Activated CD4-positive, alpha-beta T cell treated with anti-CD3 and anti-CD28 coated beads, Interleukin-2, amount 50 U/mL, for 24 hours (primary cell): Measurements from ENCODE around the gene TMOD1.
"Not testable (repeated sequence)": the region's sequence is repeated elsewhere in the genome, so short reads cannot be mapped to it uniquely, and the experiment has no call there.

Experiments
- DNase-seq, 2 donors: peaks; one replicate each; pipeline ENCODE4 v3.0.0-alpha.2; 2020; ENCODE audit warnings: low read depth in 1 of 2, low spot score in 1 of 2

TMOD1 gene

DNA sequence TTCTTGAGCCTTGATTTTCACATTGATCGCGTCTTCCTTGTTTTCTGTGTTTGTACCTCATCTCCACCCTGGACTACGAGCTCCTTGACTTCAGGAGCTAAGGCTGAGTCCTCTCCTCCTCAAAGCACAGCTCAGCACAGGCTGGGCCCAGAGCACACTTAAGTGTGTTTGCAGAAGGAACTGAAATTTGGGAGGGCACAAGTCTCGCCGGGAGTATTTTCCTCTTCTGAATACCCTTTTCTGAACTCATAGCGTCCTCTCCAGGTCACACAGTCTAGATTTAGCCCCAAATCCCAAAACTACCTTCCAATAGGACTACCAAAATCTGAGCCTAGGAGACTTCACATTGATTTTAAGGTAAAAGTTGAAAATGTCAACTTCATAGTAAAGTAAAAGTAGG, 90.1 kb downstream of the TMOD1 start:
- no peak for DNase-seq

DNA sequence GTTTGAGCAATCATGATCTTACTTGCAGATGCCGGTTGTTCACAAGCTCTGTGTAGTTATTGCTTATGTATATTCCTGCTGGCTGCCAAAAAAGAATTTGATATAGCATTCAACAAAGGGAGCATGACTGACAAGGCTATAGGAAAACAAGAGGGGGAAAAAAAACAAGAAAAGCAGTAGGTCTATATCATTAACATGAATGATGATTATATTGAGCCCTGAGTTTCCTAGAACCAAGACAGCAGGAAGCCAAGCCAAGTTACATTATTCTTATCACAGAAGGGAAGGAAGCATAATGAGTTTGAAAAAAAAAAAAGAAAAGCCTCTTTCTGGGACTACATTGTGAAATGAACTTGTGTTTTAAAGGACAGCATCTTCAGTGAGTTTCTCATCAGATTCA, 90.7 kb downstream of the TMOD1 start:
- no peak for DNase-seq

DNA sequence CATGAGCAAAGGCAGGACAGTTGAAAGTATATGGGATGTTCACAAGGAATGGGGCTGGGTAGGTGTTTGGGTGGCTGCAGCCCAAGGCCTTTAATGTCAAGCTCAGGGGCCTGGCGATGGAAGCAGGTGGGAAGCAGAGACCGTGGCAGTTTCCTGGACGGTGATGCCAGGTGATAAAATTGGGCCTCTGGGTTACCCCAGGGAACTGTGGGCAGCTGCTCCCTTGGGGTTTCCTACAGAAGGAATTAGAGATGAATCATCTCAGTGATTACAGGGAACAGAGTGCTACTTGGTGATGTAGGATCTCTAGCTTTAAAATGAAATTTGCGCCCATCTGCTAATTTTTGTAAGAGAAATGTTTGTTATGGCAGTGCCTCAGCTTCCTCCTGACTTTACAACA, 92.5 kb downstream of the TMOD1 start:
- DNase-seq, result no peak

DNA sequence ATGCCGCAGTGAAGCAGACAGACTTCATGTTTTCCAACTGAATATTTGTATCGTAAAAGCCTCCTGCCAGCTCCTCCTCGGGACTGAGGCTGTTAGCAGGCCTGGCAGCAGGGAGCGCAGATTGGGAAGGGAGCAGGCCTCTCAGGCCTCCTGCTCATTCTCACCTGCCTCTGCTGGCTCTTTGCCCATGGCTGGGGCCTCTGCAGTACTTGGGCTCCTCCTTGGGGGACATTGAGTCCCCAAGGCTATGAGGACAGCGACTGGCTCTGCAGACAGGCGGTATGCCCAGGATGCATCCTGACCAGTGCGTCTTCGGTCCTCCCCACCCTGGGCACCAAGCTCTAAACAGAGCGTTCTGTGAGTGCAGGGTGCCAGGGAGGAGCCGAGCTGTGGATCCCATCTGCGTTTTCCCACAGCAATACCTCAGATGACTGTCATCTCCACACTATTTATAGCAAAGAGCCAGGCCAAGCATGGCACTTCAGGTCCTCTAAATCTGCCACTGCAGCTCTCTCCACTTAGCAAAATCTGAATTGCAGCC, 93.0 kb downstream of the TMOD1 start:
- no peak for DNase-seq

DNA sequence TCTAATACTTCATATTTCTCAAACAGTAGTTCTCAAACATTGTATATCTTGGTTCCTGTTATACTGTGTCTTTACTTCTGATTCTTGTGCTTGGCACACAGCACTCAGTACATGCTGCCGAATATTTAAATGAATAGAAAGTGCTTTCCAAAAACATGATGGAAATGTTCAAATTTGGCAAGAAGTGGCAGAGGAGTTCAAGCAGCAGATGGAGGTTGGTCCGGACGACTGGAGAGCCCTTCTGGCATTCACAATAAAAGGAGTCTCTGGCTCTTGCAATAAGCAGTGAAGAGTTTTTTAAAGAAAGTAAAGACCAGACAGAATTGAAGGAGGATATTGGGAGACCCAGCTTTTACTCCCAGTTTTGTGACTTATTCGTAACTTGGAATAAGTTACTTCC, 95.4 kb downstream of the TMOD1 start:
- no peak for DNase-seq

DNA sequence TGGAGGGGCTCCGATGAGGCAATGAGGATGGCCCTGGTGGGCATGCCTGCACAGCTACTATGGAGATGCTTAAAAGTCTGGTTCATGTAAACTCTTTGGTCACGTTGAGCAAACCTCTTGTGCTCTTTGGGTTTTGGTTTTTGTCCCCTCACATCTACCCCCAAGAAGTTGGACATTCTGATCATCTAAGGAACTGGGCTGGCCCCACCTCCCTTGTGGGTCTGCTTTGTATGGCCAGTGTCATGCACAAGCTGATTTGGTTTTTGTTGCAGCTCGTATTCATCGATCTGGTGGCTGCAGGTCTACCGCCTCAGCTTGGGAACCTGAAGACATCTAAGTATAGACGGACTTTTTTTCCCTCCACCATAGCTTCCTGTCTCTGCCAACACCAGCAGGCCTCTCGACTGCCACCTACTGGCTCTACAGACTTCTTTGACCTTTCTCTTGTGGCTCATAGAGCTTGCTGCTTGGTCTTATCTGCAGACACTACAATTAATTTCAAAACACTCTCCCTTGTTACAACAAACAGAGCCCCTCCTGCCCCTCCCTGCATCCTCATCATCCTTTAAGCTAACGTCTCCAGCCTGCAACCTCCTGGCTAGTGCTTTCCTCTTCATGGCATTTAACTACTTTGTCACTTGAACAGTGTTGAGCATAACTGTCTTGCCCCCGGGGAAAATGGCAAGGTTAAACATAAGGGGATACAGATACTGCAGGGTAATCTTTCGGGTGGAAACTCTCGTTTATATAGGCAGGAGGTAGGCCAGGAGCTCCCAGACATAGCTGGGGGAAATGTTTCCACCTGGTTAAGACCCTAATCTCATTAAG, 97.2 kb downstream of the TMOD1 start:
- peak; percentile 28 to 61 for DNase-seq

DNA sequence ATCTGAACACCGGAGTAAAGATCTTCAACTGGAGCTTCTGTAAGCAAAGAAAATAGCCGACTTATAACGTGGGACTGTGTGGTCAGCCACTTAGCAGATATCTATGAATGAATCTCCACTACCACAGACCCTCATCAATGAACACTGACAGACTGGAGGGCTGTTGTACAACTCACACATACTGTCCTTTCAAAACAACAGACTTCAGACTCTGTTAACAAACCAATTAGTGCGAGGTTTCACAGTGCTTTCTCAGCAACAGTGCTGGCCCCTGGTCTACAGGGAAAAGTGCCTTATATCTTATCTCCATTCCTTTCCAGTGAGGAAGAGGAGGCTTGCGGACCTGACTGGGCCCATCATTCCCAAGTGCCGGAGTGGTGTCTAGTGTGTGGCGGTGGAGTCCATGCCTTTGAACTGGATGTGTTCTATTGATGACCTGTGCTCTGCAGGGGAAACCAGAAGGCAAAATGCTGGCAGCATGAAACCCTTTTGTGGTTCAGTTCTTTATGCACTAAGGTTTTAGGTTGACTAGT, 97.9 kb downstream of the TMOD1 start:
- no peak for DNase-seq

DNA sequence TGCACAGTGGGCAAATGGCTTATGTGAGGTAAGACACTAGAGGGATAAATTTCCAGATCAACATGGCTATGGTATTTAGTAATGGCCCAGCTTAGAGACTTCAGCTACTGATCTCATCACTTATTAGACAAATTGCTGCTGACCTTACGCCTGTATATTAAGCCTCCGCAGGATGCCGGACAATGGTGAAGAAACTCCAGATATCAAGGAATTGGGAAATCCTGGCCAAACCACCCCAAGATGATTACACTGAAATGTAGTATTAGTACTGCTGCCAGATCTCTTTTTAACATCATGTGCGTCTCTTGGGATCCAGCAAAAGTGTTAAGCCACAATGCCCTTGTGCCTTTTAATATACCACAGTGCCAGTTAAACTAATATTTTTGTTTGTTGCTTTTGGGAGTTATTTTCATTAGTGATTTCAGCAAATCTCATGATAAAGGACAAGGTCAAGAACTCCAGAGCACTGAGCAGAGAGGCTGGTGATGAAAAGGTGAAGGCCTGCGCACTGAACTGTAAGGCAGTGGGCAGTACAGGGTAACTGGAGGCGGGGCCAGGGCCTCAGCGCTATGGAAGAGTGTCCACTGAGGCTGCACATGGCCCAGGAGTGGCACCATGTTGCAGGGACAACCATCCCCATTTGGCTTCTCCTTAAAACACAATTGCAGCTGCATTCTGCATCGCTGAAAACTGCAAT, 99.2 kb downstream of the TMOD1 start:
- DNase-seq, result no peak

DNA sequence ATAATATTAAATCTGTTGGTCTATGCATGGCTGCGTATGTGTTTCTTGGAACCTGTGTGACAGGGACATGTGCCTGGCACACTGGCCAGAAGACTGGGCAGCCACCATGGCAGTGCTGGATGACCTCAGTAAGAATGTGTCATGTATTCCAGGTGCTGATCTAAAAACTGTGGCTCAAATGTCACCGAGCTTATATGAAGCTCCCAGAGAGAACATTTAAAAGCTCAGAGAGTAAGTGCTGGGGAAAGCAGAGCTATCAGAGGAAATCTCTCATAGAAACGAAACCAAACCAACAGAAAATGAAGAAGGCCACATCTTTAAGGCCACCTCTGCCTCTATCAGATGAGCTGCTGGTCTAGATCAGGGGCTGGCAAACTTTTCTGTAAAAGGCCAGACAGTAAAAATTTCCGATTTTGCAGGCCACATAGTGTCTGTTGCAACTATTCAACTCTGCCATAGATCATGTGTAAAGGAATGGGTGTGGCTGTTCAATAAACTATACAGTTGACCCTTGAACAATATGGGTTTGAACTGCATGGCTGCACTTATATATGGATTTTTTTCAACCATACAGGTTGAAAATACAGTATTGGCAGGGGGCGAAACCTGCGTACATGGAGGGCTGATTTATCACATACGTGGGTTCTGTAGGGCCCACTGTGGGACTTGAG, 99.9 kb downstream of the TMOD1 start:
- no peak for DNase-seq

DNA sequence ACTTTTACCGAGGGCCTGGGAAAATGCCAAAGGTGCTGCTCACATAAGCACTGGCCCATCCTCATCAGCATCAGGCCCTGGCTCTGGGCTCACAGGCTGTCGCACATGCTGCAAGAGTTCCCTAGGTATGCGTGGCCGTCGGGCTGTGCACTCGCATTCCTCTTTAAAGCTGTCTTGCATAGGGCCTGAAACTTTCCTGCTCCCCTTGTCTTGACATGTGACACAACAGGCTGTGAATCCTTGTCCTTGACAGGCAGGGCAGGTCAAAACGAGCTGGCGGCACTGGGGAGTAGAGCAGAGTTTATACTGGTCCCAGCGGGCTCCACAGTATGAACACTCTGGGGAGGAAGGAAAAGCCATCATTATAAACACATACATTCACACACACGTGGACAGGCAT, 101.0 kb downstream of the TMOD1 start:
- no peak for DNase-seq

DNA sequence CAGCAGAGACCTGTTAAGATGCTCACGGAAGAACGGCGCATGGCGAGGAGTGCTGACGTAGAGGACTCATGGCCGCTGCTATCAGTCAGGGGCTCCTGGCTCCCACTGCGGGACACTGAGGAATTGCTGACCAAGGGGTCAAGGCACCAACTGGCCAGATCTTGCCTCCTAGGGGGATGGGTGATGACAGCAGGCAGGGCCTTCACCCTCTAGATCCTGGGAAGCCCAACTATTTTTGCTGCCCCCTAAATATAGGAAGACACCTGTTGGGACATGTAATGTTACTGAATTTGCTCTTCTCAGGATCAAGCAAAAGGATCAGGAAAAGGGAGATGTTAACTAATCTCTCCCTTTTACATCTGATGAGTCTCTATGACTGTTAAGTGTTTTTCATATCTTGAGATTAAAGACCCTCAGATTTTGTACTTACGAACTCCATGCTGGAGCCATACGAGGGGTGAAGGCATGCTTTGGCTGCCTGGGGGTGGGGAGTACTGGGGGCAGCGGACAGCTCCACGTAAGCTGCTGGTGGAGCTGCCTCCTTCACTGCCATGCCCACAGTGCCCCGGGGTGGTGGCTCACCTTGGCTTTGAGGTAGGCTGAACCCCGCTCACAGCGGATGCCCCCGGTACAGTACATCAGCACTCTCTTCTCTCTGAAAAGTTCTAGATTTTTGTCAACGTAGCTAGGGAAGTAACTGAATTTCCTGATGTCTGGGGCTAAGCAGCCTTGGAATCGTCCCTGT, 103.6 kb downstream of the TMOD1 start:
- DNase-seq, result no peak

DNA sequence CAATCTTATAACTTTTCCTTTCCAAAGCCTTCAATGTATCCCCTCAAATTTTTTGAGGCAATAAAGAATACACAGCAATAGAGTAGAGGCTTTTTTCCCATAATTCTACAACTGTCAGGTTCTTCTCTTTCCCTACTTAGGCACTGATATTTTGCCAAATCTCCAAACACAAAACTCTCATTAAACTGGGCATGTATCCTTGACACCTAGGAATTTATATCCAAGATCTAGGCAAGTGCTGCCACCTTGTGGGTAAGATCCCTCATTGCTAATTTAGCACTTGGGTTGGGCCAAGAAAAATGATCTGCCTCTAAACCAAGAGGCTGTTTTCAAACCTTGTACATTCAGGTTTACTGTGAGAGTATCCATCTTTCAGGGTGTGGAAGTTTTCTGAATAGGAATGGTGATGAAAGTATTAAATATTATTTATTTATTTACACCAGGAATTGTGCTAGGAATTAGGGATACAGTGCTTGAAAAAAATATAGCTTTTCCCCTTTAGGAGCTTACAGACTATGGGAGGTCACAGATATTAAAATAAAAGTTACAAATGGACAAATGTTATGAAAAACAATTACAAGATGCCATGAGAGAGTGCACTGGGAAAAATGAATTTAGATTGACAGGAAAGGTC, 114.1 kb downstream of the TMOD1 start:
- DNase-seq, result peak in 1 of 2 donors; percentile 33

DNA sequence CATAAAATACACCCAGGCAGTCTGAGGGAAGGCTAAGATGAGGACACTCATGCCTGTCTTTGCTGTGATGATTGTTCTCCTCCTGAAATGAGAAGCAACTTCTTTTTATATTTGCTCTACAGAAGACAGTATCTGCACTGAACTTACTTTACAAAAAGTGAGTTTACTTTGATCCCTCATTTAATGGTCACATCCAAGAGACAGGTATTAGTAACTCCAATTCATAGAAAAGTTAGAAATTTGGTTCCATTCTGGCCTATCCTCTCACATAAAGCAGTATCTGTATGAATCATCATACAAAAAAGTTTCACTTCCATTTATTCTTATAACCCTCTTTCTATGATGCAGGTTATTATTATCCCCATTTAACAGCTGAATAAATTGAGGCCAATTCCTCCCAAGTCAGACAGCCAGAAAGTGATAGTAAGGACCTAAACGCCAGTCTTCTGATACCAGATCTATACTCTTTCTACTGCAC, 116.5 kb downstream of the TMOD1 start:
- DNase-seq, result no peak

DNA sequence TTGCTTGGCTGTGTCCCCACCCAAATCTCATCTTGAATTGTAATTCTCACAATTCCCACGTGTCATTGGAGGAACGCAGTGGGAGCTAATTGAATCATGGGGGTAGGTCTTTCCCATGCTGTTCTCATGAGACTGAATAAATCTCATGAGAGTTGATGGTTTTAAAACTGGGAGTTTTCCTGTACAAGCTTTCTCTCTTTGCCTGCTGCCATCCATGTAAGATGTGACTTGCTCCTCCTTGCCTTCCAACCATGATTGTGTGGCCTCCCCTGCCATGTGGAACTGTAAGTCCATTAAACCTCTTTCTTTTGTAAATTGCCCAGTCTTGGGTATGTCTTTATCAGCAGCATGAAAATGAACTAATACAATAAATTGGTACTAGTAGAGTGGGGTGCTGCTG, 118.6 kb downstream of the TMOD1 start:
- not testable (repeated sequence) for DNase-seq

DNA sequence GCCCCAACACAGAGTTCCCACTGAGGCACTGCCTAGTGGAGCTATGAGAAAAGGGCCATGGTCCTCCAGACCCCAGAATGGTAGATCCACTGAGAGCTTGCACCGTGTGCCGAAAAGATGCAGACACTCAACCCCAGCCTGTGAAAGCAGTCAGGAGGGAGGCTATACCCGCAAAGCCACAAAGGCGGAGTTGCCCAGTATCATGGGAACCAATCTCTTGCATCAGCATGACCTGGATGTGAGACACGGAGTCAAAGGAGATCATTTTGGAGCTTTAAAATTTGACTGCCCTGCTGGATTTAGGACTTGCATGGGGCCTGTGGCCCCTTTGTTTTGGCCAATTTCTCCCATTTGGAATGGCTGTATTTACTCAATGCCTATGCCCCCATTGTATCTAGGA, 121.0 kb downstream of the TMOD1 start:
- not testable (repeated sequence) for DNase-seq

DNA sequence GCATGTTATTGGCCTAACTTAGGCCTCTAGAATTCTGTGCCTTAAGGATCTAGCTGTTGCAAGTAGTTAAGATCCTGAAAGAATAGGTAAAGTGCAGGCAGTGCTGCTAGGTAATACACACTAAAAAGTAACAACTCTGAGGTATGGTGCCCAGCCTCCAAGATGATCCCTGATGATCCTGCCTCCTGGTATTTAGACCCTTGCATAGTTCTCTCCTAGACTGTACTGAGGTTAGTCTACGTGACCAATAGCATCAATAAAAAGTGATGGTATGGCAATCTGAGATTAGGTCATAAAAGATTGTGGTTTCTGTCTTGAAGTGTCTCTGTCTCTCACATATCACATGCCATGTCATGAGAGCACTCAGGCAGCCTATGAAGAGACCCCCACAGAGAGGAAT, 122.5 kb downstream of the TMOD1 start:
- no peak for DNase-seq

DNA sequence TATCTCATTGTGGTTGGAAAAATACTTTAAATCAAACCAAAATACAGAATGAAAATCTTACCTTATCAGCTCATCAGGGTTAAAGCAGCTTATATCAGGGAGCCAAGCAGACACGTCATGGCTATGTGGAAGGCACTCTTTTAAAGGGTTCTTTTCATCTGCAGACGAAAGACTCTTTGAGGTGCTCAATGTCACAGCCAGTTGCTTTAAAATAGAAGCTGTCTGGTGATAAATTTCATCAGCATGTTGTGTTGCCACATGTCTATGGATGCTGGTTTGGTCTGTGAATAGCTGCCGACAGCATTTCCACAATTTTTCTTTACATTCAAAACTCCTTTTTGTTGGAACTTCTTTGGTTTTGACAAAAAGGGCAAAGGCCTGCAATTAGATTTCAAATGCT, 124.2 kb downstream of the TMOD1 start:
- no peak for DNase-seq

DNA sequence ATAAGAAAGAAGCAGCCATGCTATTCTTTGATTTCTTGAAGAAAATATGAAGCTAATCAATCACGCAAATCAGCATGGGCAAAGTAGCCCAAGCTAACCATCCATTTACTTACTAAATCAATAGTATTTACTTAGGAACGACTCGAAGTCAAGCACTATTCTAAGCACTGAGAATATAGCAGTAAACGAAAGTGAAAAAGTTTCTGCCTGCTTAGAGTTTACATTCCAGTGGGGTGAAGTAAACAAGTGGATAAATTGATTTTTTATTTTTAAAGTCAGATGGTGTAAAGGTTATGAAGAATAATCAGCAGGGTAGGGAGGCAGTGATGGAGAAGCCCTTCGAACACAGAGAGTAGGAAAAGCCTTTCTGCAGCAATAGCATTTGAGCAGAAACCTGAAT, 126.2 kb downstream of the TMOD1 start:
- DNase-seq, result no peak

DNA sequence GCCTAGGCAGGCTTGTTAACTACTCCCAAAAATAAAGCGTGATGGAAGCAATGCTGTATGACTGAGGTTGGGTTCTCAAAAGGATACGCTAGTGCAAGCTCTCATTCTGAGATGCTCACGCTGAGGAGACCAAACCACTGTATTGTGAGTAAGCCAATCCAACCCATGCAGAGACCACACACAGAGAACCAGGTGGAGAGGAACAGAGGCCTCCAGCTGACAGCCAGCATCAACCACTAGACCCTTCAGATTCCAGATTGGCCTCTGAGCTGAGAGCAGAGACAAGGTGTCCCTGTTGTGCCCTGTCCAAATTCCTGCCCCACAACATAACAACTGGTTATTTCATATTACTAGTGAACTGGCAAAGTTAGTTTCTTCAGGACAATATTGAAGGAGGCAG, 127.2 kb downstream of the TMOD1 start:
- no peak for DNase-seq

DNA sequence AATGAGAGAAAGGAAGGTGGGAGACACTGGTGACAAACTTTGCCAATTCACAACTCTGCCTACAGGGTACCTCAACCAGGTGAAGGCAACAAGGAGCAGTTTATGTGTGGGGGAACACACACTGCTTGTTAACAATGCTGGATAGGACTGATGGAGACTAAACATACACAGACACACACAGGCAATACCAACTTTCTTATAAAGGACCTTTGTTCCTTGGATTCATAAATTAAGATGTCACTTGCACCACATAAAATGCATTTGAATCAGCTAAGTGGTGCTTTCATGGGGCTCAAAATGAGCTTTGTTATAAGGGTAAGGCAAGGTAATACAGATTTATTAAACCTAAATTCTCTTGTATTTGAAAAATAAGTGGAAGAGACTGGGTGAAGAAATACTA, 127.7 kb downstream of the TMOD1 start:
- no peak for DNase-seq
